ENCODE measurements around the gene NDUFS5.
"Not testable (repeated sequence)": the region's sequence is repeated elsewhere in the genome, so short reads cannot be mapped to it uniquely, and the experiment has no call there.

NDUFS5 gene

DNA sequence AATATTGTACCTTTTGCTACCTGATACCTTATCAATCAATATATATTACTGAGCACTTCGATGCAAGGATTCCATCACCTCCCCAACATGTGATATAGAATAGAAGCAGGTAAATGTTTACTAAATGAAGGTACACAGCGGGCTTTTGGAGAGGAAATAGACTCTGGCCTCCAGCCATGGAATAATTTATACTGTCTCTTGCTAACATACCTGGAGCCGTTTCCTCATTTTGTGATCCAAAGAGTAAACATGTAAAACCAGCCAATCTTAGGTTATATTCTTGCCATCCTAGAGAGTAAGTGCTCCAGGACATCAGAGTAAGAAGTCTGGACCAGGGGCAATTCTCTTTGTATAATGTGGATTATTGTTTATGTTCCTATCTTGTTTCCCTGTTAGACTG, 39.4 kb downstream of the NDUFS5 start:
- no peak for DNase-seq

DNA sequence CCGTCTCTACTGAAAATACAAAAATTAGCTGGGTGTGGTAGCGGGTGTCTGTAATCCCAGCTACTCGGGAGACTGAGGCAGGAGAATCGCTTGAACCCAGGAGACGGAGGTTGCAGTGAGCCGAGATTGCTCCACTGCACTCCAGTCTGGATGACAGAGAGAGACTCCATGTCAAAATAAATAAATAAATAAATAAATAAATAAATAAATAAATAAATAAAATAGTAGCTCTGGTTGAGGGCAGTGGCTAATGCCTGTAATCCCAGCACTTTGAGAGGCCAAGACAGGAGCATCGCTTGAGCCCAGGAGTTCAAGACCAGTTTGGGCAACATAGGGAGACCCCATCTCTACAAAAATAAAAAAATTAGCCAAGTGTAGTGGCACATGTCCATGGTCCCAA, 42.1 kb downstream of the NDUFS5 start:
- DNase-seq: not testable (repeated sequence)

DNA sequence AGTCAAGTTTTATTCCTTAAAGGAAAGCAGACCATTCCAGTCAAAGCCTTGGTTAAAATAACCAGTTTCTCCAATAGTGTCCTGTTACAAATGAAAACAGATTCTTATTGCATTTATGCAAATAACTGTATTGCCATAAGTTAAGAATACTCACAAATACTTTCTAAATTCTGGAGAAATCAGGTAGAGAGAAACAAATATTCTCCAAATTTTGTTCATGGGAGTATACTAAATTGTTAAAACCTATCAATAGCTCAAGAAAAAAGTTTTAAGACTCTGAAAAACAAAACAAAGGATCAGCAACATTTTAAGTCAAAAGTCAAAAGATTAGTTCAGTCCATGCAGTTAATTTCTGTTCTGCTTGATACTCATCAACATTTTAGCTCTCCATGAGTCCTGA, 45.4 kb downstream of the NDUFS5 start:
- DNase-seq: not testable (repeated sequence)

DNA sequence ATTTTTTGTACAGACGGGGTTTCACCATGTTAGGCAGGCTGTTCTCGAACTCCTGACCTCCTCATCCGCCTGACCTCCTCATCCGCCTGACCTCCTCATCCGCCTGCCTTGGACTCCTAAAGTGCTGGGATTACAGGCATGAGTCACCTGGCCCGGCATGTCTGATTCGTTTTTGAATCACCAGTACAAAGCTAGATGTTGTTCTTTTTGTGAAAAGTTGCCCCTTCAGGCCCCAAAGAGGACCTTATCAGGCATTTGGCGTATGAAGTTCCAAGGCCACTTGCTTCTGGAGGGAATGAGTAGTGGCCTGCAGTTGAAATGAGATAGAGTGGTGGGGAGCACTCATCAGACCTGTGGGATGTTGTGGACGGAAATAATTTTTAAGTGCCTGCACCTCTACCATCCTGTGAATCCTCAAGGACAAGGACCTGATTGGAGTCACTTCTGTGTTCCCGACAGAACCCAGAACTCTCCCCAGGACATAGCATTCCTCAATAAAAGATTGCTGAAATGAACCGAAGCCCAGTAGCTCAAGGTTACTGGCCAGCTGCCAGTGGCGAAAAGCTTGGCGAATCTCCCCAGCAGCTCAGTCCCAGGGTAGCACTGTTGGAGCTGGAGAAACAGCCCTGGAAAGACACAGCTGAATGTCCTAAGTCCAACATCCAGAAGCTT, 50.1 kb downstream of the NDUFS5 start:
- no peak for DNase-seq

DNA sequence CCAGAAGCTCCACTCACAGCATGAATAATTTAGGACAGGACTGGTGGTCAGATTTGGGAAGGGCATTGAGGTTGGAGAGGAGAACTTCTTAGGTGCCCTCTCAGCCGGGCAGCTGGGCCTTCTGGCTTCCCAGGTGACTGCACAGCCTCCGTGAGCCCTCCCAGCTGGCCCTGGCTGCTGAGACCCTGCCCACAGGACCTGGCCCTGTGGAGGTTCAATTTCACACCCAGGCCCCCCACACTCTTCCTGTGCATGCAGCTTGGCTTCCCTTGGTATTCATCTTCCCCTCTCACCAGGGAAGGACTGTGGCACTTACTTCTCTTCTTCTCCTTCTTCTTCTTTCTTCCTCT, 50.6 kb downstream of the NDUFS5 start:
- DNase-seq: no peak

DNA sequence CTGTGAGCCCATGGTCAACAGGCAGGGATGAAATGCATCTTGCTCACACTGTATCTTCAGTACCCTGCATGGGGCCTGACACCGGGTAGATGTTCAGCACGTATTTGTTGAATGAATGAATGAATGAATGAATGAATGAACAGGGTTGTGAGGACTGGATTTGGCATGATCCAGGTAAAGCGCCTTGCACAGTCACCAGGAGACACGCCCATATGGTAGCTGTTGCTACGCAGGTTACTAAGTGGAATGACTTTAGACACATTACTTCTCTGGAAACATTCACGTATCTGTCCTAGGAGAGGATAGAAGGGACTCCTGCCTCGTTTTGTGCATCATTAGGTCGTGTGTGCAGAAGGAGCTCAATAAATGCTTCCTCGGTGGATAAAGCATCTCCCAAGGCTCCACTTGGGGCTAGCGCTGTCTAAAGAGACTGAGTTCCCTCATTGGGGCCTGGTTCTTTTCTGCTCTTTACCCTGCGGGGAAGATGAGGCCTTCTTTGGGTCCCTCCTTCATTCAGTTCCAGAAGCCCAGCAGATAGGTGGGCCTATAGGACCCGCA, 54.2 kb downstream of the NDUFS5 start:
- DNase-seq: no peak

DNA sequence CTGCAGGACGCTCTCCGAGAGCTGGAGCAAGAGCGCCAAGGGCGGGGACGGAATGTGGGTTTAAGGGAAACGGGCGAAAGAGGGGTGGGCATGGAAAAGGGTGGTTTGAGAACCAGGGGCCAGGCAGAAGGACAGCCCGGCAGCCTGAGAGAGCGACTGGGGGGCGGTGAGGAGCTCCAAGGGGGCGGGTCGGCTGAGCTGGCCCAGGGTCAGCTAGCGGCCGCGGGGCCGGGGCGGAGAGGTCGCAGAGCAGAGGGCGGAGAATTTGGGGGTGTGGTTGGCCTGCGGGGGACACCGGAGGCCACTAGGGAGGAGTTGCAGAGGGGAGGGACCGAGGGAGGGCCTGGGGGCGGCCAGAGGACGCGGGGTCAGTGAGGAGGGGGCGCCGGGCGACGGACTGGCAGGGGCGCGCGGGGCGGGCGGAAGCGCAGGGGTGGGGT, 54.7 kb downstream of the NDUFS5 start:
- DNase-seq: no peak

DNA sequence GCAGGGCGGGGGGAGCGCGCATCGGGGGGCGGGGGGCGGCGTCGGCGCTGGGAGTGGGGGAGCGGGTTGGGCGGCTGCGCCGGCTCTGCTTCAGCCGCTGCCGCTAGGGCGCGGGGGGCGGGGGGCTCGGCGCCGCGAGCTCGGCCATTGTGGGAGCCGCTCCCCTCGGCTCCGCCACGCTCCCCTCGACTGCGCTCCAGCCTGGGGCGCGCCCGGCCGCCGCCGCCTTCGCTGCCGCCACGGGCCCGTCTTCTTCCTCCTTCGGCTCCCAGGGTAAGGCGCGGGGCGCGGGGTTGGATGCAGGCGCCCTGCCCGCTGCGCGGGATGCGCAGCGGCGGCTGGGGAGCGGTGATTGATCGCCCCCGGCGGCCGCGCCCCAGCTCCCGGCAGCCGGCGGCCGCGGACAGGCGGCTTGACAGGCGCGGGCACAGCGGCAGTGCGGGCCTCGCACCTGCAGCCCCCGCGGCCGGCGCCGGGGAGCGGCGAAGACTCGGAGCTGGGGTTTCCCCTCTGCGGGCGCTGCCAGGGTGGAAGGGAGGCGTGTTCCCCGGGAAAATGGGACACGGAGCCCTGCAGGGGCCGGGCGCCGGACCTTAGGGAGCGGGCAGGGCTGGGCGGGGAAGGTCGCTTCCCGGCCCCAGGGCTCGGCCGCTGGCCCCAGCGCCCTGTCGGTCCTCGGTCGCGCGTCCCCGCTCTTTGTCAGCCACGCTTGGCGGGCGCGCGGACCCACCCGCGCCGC, 55.3 kb downstream of the NDUFS5 start:
- peak in 3 of 6 experiments; percentile 7 to 24 (median 16) for DNase-seq

DNA sequence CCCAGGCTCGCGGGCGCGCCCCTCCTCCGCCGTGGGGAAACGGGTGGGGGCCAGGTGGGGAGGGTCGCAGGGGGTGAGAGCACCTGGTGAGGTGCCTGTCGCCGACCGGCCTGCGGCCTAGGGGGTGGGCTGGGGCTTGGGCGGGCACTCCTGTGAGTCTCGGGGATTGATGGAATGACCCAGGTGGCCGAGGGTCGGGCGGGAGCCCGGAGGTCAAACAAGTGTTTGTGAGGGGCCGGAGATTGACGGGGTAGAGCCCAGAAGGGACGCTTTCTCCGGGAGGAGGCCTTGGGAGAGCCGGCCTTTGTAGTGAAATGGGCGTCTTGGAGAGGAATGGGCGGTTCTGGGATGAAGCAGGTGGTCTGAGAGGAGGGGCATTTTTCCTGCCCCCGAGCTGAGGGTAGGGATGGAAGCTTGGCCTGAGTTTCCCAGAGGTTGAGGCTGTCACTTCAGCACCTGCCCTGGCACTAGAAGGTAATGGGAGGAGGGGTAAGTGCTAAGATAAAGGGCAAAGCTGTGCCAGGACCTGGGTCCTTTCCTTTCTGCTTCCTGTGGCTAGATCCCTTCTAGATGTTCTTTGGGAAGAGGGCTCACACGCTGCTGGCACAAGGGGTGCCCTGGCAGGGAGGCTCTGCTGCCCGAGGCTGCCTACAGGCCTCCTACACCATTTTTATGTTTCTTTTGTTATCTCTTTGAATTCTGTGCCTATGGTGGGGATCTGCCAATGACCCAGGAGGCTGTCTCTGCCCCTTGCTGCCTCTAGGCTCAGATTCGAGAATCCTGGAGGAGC, 56.1 kb downstream of the NDUFS5 start:
- no peak for DNase-seq

DNA sequence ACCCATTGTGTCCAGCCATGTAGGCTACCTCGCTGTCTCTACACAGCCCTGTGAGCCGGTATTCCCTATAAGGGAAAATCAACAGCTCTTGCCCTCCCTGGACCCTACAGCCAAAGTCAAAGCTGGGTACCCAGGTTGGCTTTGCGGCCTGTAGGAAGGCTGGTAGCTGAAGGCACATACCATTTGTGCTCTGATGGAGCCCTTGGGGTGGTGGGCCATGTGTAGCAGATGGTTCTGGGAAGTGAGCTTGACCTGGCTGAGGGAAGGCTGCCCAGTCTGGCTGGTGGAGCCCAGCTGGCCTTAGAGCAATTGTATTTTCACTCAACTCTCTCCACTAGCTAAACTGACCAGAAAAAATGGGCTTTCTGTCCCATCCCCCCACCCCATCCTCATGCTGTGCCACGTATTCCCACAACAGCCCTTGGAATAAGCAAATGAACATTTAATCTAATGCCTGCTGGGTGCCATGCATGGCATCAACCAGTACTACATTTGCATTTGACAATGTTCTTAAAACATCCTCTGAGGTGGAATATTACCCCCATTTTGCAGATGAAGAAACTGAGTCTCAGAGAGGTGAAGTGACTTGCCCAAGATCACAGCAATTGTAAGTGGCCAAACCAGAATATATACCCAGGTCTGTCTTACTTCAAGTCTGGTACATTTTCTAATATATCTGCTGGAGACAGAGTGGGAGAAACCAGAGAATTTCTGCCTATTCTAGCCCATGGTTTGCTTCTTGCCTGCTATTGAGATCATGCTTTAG, 56.8 kb downstream of the NDUFS5 start:
- no peak for DNase-seq

DNA sequence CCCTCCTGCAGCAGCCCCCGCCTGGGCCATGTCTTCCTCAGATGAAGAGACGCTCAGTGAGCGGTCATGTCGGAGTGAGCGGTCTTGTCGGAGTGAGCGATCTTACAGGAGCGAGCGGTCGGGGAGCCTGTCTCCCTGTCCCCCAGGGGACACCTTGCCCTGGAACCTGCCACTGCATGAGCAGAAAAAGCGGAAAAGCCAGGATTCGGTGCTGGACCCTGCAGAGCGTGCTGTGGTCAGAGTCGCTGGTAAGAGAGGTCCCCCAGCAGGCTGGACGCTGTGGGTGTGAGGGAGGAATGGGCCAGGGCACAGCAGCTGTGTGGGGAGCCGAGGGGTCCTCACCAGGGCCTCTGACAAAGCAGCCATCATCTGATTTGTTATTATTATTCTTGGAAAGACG, 58.0 kb downstream of the NDUFS5 start:
- DNase-seq: no peak

Data from stimulated activated naive CD4-positive, alpha-beta T cell (primary cell).